ENCODE measurements around the gene CELA3B.
"Not testable (repeated sequence)": the region's sequence is repeated elsewhere in the genome, so short reads cannot be mapped to it uniquely, and the experiment has no call there.

The CELA3B gene

GRCh38 chr1:22018583-22019559 lies 42.0 kb downstream of the CELA3B start:
- no peak for DNase-seq

- no peak for DNase-seq
These were observed 44.2 kb downstream of the CELA3B start for GRCh38 chr1:22021061-22021460.

- DNase-seq, result peak; percentile 80 to 87
These were observed 47.9 kb downstream of the CELA3B start for GRCh38 chr1:22024485-22025367.

GRCh38 chr1:22025368-22026155 lies 48.7 kb downstream of the CELA3B start:
- peak; percentile 85 to 87 for DNase-seq

- DNase-seq, result no peak
These were observed 50.1 kb downstream of the CELA3B start for GRCh38 chr1:22026924-22027289.

GRCh38 chr1:22030057-22030456 lies 53.2 kb downstream of the CELA3B start:
- no peak for DNase-seq

- no peak for DNase-seq
These were observed 53.7 kb downstream of the CELA3B start for GRCh38 chr1:22030473-22030872.

- no peak for DNase-seq
These were observed 54.6 kb downstream of the CELA3B start for GRCh38 chr1:22031214-22031962.

- DNase-seq, result not testable (repeated sequence)
These were observed 58.0 kb downstream of the CELA3B start for GRCh38 chr1:22034834-22035233.

- DNase-seq, result no peak
These were observed 60.7 kb downstream of the CELA3B start for GRCh38 chr1:22037520-22037919.

- no peak for DNase-seq
These were observed 61.2 kb downstream of the CELA3B start for GRCh38 chr1:22038036-22038435.

Data from NCI-H1930 (cell line).